Ovary (tissue), 3 donors: Measurements from ENCODE around the gene GDPD4.

ENCODE experiments used
- EP300 ChIP-seq: sonication (generic); formaldehyde crosslinking; IDR thresholded peaks from one replicate; pipeline ENCODE4 v1.6.1; 2017; ENCODE audit warnings: antibody characterized with exemption
- POLR2A ChIP-seq: fragments of 450-650 bp; IDR thresholded peaks from one replicate; pipeline ENCODE4 v1.6.1; 2017; ENCODE audit warnings: antibody characterized with exemption, mild to moderate bottlenecking, moderate library complexity
- TF ChIP-seq, protein P1 (sequence below), 3 donors: fragments of 450-650 bp in 2 of 3; fragments of 200-600 bp in 1 of 3; IDR thresholded peaks; one replicate each; pipeline versions ENCODE4 v1.5.1 to v1.8.0; 2016 to 2022; ENCODE audit warnings: antibody characterized with exemption in 3 of 3, mild to moderate bottlenecking in 1 of 3
- donor health status: DM: no; HTN: no; CAD: no.

DNA sequence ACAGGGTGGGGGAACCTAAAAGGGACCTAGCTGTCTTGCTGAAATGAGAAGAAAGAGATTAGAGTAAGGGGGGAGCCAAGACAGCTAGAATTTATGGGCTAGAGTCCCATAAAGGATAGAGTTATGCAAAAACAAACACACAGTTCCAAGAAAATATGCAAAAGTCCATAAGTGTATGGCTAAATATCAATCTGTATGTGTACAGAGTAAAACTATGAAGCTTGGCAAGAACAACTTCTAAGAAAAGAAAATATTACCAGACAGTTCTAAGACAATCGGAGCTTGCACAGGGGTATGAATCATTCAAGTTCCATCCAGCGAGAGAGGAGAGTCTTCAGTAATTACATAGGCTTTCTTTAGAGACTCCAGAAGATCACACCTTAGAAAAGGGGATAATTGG lies 41.8 kb downstream of the GDPD4 start:
- TF ChIP-seq, protein P1, sequence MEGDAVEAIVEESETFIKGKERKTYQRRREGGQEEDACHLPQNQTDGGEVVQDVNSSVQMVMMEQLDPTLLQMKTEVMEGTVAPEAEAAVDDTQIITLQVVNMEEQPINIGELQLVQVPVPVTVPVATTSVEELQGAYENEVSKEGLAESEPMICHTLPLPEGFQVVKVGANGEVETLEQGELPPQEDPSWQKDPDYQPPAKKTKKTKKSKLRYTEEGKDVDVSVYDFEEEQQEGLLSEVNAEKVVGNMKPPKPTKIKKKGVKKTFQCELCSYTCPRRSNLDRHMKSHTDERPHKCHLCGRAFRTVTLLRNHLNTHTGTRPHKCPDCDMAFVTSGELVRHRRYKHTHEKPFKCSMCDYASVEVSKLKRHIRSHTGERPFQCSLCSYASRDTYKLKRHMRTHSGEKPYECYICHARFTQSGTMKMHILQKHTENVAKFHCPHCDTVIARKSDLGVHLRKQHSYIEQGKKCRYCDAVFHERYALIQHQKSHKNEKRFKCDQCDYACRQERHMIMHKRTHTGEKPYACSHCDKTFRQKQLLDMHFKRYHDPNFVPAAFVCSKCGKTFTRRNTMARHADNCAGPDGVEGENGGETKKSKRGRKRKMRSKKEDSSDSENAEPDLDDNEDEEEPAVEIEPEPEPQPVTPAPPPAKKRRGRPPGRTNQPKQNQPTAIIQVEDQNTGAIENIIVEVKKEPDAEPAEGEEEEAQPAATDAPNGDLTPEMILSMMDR (IDR thresholded peaks at IDR 0.05), result no peak
- TF ChIP-seq EP300 (no peak), POLR2A (no peak)
